IMR-90 (cell line): ENCODE results near the gene MAML3. TPM values are rescaled to one million over a fixed set of nuclear protein-coding genes. Genes with fewer than 3 reads are reported as not detected.

Experiments used
- ATAC-seq: fragments of 200-7000 bp; cut with Tn5 transposase; 2 replicates; pipeline ENCODE4 v1.9.1; 2020; ENCODE audit warnings: low read depth, mild to moderate bottlenecking, moderate library complexity
- BruUV-seq: library from RNA; stranded (reverse); fragments of 400-500 nt; replicated peaks from 2 replicates; lab custom pipeline; 2021; lab: Mats Ljungman, UMichigan
- CTCF ChIA-PET: fragments of 300-600 bp; formaldehyde crosslinking; extraction: SDS; loops from one replicate; lab custom pipeline; 2021; ENCODE audit warnings: antibody characterized with exemption; lab: Yijun Ruan, JAX
- POLR2A ChIA-PET: fragments of 300-600 bp; sonication (Branson Sonifier 250); formaldehyde crosslinking; loops from one replicate; lab custom pipeline; 2022; ENCODE audit warnings: antibody characterized with exemption; ENCODE audit not compliant: unreplicated experiment; lab: Charles Lee
- DNase-seq: peaks from one replicate; pipeline ENCODE4 v3.0.0; 2013
- H2AFZ ChIP-seq: replicated peaks from 2 replicates; pipeline ENCODE3; 2013; ENCODE audit warnings: low read length, mild to moderate bottlenecking; ENCODE audit not compliant: poor library complexity
- H2AK5ac ChIP-seq: 2 replicates; pipeline ENCODE4 v1.6.1; 2013; ENCODE audit warnings: low read depth, low read length, inconsistent platforms
- H2AK9ac ChIP-seq: replicated peaks from 2 replicates; pipeline ENCODE3; 2013; ENCODE audit warnings: mild to moderate bottlenecking, low read depth, low read length, moderate library complexity; ENCODE audit not compliant: poor library complexity
- H2BK120ac ChIP-seq: 2 replicates; pipeline ENCODE4 v1.6.1; 2013; ENCODE audit warnings: low read depth, low read length, inconsistent platforms
- H2BK15ac ChIP-seq: 3 replicates; pipeline ENCODE4 v1.6.1; 2013; ENCODE audit warnings: low read depth, low read length, inconsistent platforms
- H2BK20ac ChIP-seq: 2 replicates; pipeline ENCODE4 v1.6.1; 2013; ENCODE audit warnings: low read depth, mild to moderate bottlenecking, inconsistent platforms, low read length, moderate library complexity
- H2BK5ac ChIP-seq: 2 replicates; pipeline ENCODE4 v1.6.1; 2013; ENCODE audit warnings: mild to moderate bottlenecking, low read depth, low read length, inconsistent platforms; ENCODE audit not compliant: poor library complexity, severe bottlenecking
- H3K14ac ChIP-seq: replicated peaks from 2 replicates; pipeline ENCODE4 v1.6.1; 2013; ENCODE audit warnings: low read depth, low read length, inconsistent platforms
- H3K18ac ChIP-seq: 2 replicates; pipeline ENCODE4 v1.6.1; 2013; ENCODE audit warnings: low read depth, low read length, control low read depth
- H3K23ac ChIP-seq: 2 replicates; pipeline ENCODE4 v1.6.1; 2013; ENCODE audit warnings: low read depth, low read length, inconsistent platforms
- H3K27ac ChIP-seq: 2 replicates; pipeline ENCODE4 v1.5.1; 2013; ENCODE audit warnings: mild to moderate bottlenecking, control low read depth, low read length; ENCODE audit not compliant: insufficient read depth
- H3K27me3 ChIP-seq: 2 replicates; pipeline ENCODE4 v1.6.1; 2013; ENCODE audit warnings: low read length; ENCODE audit not compliant: control insufficient read depth, insufficient read depth
- H3K36me3 ChIP-seq: 2 replicates; pipeline ENCODE4 v1.6.1; 2013; ENCODE audit warnings: low read length, mixed read lengths; ENCODE audit not compliant: control insufficient read depth, insufficient read depth
- H3K4ac ChIP-seq: 2 replicates; pipeline ENCODE4 v1.6.1; 2013; ENCODE audit warnings: low read depth, low read length, inconsistent platforms
- H3K4me1 ChIP-seq: 2 replicates; pipeline ENCODE4 v1.6.1; 2013; ENCODE audit warnings: low read length, mixed read lengths; ENCODE audit not compliant: control insufficient read depth, insufficient read depth
- H3K4me2 ChIP-seq: 2 replicates; pipeline ENCODE4 v1.6.1; 2013; ENCODE audit warnings: low read depth, mild to moderate bottlenecking, control low read depth, low read length, moderate library complexity
- H3K4me3 ChIP-seq: 2 replicates; pipeline ENCODE4 v1.5.1; 2013; ENCODE audit warnings: low read depth, mild to moderate bottlenecking, control low read depth, low read length, moderate library complexity; ENCODE audit not compliant: insufficient read depth
- H3K56ac ChIP-seq: 2 replicates; pipeline ENCODE4 v1.6.1; 2013; ENCODE audit warnings: low read length, inconsistent platforms; ENCODE audit not compliant: insufficient read depth; ENCODE audit errors: extremely low read depth
- H3K79me1 ChIP-seq, 2 experiments: 2 replicates each; pipeline ENCODE4 v1.6.1; 2013; ENCODE audit warnings: low read length in 2 of 2, inconsistent platforms in 1 of 2, low read depth in 1 of 2
- H3K9ac ChIP-seq: 2 replicates; pipeline ENCODE4 v1.6.1; 2013; ENCODE audit warnings: low read depth, low read length, control low read depth
- H3K9me1 ChIP-seq: 2 replicates; pipeline ENCODE4 v1.6.1; 2013; ENCODE audit warnings: low read length, inconsistent platforms; ENCODE audit not compliant: insufficient read depth
- H3K9me3 ChIP-seq: 2 replicates; pipeline ENCODE4 v1.6.1; 2013; ENCODE audit warnings: low read length; ENCODE audit not compliant: control insufficient read depth, insufficient read depth
- H4K20me1 ChIP-seq: 2 replicates; pipeline ENCODE4 v1.6.1; 2013; ENCODE audit warnings: low read length, inconsistent platforms; ENCODE audit not compliant: insufficient read depth
- H4K5ac ChIP-seq: 2 replicates; pipeline ENCODE4 v1.6.1; 2013; ENCODE audit warnings: mild to moderate bottlenecking, low read depth, low read length, control low read depth
- H4K8ac ChIP-seq, 2 experiments: 2 replicates each; pipeline ENCODE4 v1.6.1; 2013; ENCODE audit warnings: low read depth in 2 of 2, low read length in 2 of 2, control low read depth in 1 of 2, inconsistent platforms in 1 of 2
- H4K91ac ChIP-seq: 2 replicates; pipeline ENCODE4 v1.6.1; 2013; ENCODE audit warnings: low read depth, low read length, inconsistent platforms; ENCODE audit not compliant: insufficient read depth
- CEBPB ChIP-seq: IDR thresholded peaks from 2 replicates; pipeline ENCODE4 v1.6.1; 2012; ENCODE audit warnings: low read depth, low read length, improper control_type of control experiment
- MAFK ChIP-seq: IDR thresholded peaks from 2 replicates; pipeline ENCODE4 v1.6.1; 2012; ENCODE audit warnings: low read depth, low read length, improper control_type of control experiment
- NFE2L2 ChIP-seq: fragments of 150-350 bp; IDR thresholded peaks from 2 replicates; pipeline ENCODE4 v1.6.1; 2016; ENCODE audit warnings: low read depth, mild to moderate bottlenecking, low read length
- WGBS, 2 experiments: methylation state at CpG; one replicate each; pipeline versions ENCODE4 v1.1.5 to v1.1.7; 2013; ENCODE audit warnings: missing lambda C conversion rate in 2 of 2; ENCODE audit not compliant: insufficient read length in 1 of 2; ENCODE audit errors: extremely low coverage in 2 of 2; 5-methylcytosine and 5-hydroxymethylcytosine counted together
- dilution Hi-C: fragments of 300-500 bp; cut with HindIII; formaldehyde crosslinking; loops from one replicate; pipeline ENCODE4 v1.14.3; 2018; ENCODE audit warnings: low sequenced_read_pairs; ENCODE audit not compliant: unreplicated experiment
- in situ Hi-C: fragments of 300-500 bp; cut with MboI; formaldehyde crosslinking; loops from 3 replicates; pipeline ENCODE4 v1.14.3; 2019; ENCODE audit warnings: low sequenced_read_pairs, inconsistent platforms, mixed read lengths
- intact Hi-C: fragments of 100-400 bp; cut with micrococcal nuclease; formaldehyde crosslinking; loops from 2 replicates; pipeline ENCODE4 v1.10.0; 2022
- polyA plus RNA-seq, 3 experiments: library from polyadenylated mRNA; depleted of rRNA; stranded (reverse); fragments of >200 nt; gene quantifications; 2 replicates each; pipeline ENCODE4 v1.2.3, GENCODE V29; 2012; ENCODE audit warnings: low replicate concordance in 1 of 3
- total RNA-seq: library from RNA; depleted of rRNA; stranded (reverse); fragments of >200 nt; gene quantifications from 2 replicates; pipeline ENCODE4 v1.2.3, GENCODE V29; 2012

Gene MAML3
- total and polyA plus RNA-seq, 2 of the 4 experiments (the other 2 are of a cell fraction) = 0.90 to 1.7 TPM

- BruUV-seq = no TSS peak
- intact Hi-C loops = no loop called here
Observed at GRCh38 chr4:140044337-140044902, 109.6 kb downstream of the MAML3 start.

More at GRCh38 chr4:140044337-140044902, 109.6 kb downstream of the MAML3 start:
- Histone ChIP-seq H4K91ac (0 out of 2 replicates have a peak overlapping the region, but pooled peaks have one; percentile 0), H2AK9ac (no peak overlapping the region), H3K27ac (no peak overlapping the region), H2BK5ac (peak overlapping the region; percentile 27), H4K20me1 (no peaks in the 10 kb centered on the region), H3K9me3 (no peaks in the 10 kb centered on the region), H3K79me1 (peaks cover 8 to 9% of the 10 kb centered on the region in 2 experiments; a peak in 1 of 4 replicates), H3K4me1 (peaks cover 13% of the 10 kb centered on the region), H2BK15ac (0 out of 3 replicates have a peak overlapping the region, but pooled peaks have one; percentile 12), H4K8ac (peak overlapping the region in 1 of 2 experiments; percentile 14; a peak in 2 of 4 replicates), H2AK5ac (peak overlapping the region; percentile 7; the same call in 1 of the 2 replicates), H3K4me2 (peak overlapping the region; percentile 49), H2BK20ac (peak overlapping the region; percentile 4; the same call in 1 of the 2 replicates), H3K23ac (peak overlapping the region; percentile 49; the same call in 1 of the 2 replicates), H3K4me3 (no peak overlapping the region), H3K14ac (peak overlapping the region; percentile 5; the same call in 1 of the 2 replicates), H3K9ac (no peak overlapping the region), H2BK120ac (peak overlapping the region; percentile 24; the same call in 1 of the 2 replicates), H3K56ac (no peak overlapping the region), H3K36me3 (no peaks in the 10 kb centered on the region), H3K18ac (0 out of 2 replicates have a peak overlapping the region, but pooled peaks have one; percentile 9), H3K4ac (peak overlapping the region; percentile 14), H2AFZ (peak overlapping the region; percentile 44), H3K9me1 (peaks cover 3% of the 10 kb centered on the region), H4K5ac (no peak overlapping the region), H3K27me3 (no peaks in the 10 kb centered on the region)
- POLR2A ChIA-PET = no interaction called here
- dilution Hi-C loops (no loop called here), in situ Hi-C loops (loop anchor here (10.0 kb wide), 1 partner anchor 110 kb away; the partner anchor contains the start of gene MAML3)
- 14% methylated on average over 5 of the region's 8 CpGs; no CpG with 5 or more reads in 1 of the 2 experiments for WGBS, 2 experiments
- DNase-seq (peak; percentile 49), ATAC-seq (no peak)
- TF ChIP-seq CEBPB = peak; percentile 90
- peak; percentile 78 for TF ChIP-seq MAFK
- no peak for TF ChIP-seq NFE2L2
- CTCF ChIA-PET = interaction anchor here (0.6 kb wide), 1 partner anchor 15 kb away, joined by 3 read pairs; no protein-coding TSS in a partner anchor
